CD4-positive, alpha-beta T cell treated with Interleukin-6 for 4 hours (primary cell): Measurements from ENCODE around the gene ANO1.
A peak's percentile ranks its signal among the peaks of the same experiment; 100 is the strongest.

ENCODE experiments used
- DNase-seq: peaks from one replicate; pipeline ENCODE4 v3.0.0-alpha.2; 2020; ENCODE audit warnings: mixed read lengths

Gene ANO1

DNA sequence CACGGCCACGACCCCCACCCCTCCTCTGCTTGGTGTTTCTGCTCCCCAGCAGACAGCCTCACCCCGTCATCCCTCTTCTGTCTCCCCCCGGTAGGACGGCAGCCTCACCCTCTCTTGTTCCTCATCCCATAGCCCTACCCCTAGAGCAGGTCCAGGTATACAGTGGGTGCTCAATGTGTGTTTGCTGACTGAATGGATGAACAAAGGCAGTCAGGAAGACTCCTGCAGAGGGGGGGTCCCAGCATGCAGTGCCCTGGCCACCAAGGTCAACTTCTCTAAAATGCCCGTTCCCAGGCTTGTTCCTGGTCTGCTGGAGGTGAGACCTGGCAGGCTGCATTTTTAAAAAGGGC lies 90.3 kb downstream of the ANO1 start:
- DNase-seq, result no peak

- no peak for DNase-seq
Measured at GRCh38 chr11:70169127-70169526, 91.0 kb downstream of the ANO1 start.

DNA sequence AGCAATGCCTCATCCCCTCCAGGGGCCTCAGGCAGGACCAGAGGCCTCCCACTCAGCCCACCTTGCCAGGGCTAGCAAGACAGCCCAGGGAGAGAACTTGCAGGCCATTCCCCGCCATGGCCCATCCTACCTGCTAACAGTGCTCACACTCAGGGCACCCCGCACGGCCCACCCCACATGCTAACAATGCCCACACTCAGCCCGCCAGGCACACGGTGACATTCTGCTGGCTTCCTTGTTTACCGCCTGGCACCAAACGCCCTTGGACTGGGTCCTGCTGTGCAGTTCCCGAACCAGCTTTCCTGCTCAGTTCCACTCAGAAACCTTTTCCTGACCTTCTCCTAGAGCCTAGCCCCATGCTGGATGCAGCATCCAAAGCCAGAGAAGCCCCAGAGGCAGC lies 91.5 kb downstream of the ANO1 start:
- no peak for DNase-seq

DNA sequence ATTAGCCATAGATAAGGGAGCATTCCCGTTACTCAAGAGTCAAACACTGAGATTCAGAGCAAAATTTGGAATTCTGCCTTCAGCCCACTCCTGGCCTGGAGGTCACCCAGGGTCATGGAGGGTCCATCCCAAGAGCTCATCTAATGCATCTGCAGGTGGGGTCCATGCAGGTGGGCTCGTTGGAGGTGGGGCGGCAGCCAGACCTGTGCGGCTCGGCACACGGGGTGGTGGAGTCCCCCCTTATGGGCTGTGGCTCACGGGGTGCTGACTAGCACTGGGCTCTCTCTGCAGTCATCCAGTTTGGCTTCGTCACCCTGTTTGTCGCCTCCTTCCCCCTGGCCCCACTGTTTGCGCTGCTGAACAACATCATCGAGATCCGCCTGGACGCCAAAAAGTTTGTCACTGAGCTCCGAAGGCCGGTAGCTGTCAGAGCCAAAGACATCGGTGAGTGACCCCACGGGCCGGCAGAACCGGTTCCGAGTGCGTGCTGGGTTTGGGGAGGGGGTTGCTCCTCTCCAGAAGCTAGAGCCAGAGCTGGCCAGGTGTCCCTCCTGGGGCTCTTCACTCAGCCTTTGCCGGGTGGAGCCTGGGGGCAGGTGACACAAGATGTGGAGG lies 92.6 kb downstream of the ANO1 start:
- DNase-seq, result no peak

DNA sequence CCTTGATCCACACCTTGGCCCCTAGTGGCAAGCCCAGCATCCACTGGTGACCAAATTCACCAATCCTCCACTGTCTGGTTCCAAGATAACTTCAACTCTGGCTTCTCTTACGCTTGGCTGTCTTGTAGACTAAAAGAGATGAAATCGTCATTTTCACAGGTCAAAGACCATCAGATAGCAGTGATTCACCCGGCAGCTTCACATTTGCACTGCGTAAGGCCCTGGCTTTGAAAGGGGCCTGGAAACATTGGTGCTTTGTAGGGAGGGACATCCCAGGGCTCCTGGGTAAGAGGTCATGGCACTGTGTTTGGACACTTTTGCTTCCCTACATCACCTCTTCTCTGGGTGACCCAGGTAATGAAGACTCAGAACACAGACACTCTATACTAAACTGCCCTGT lies 94.9 kb downstream of the ANO1 start:
- DNase-seq, result no peak

- DNase-seq, result no peak
Measured at GRCh38 chr11:70174547-70175235, 96.6 kb downstream of the ANO1 start.

- DNase-seq, result no peak
Measured at GRCh38 chr11:70175236-70175698, 97.2 kb downstream of the ANO1 start.

- peak; percentile 46 for DNase-seq
Measured at GRCh38 chr11:70176940-70177689, 99.0 kb downstream of the ANO1 start.

DNA sequence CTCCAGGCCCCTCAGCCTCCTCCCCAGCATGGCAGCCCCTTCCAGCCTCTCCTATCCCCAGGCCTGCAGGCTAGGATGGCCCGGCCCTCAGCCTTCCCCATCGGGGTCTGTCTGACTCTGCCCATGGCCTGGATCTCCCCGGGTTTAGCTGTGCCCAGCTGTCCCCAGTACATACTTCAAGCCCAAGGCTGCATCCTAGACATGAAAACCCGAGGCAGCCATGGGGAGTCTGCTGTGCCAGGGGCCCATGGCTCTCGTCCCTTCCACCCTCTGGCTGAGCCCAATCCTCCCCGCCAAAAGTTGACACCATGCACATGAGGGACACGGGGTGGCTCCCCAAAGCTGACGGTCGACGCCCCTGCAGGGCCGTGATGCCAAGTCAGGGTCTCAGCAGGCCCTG lies 102.8 kb downstream of the ANO1 start:
- DNase-seq, result no peak

GRCh38 chr11:70182266-70182665 lies 104.1 kb downstream of the ANO1 start:
- DNase-seq, result no peak

DNA sequence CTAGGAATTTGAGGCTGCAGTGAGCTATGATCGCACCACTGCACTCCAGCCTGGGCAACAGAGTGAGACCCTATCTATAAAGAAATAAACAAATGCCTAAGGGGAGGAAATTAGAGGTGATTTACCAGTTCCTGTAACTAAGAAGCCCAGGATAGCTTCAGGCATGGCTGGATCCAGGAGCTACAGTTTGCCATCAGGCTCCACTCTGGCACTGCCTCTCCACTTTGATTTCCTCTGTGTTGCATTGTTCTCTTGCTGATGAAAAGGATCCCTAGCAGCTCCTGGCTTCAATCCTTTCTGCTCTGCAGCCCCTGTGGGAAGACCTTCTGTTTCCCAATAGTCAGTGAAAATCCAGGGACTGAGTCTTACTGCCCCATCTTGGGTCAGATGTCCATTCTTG lies 104.9 kb downstream of the ANO1 start:
- no peak for DNase-seq

- DNase-seq, result no peak
Measured at GRCh38 chr11:70183483-70184176, 105.5 kb downstream of the ANO1 start.

DNA sequence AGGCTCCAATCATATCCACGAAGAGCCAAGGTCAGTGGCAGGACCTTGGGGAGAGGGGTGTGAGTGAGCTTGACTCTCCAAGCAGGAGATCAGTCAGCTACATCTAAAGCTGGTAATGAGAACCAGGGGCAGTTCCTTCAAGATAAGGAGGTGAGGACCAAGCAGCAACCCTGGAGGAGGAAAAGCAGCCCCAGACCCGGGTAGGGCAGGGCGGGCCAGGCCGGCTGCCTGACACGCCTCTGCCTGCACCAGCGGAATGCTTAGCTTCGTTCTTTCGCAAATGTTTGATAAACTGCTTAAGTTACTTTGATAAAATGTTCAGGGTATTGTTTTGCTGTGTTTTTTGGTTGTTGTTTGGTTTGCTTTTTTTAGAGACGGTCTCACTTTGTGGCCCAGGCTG lies 106.3 kb downstream of the ANO1 start:
- DNase-seq, result no peak

DNA sequence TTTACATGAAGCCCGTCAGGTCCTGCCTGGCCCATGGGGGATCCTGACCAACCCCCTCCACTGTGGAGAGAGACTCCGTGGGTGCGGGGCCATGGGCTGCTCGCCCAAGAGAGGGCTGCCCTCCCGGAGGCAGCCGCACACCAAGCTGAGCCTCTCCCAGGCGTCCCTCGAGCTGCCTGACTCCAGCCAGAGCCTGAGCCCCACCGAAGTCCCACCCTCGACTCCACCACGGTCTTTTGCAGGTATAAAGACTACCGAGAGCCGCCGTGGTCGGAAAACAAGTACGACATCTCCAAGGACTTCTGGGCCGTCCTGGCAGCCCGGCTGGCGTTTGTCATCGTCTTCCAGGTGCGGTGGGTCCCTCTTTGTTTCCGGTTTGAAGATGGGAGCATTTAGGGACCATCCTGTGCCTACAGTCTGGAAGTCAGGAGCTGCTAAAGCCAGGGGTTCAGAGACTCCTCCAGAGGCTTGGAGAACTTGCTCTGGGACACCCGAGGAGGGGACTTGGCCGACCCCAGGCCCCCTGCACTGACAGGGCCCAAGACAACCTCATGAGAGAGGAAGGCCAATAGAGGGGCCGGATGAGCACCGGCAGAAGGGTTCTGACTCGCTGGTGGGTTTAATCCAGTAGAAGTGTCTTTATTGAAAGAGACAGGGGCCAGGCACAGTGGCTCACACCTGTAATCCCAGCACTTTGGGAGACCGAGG lies 107.4 kb downstream of the ANO1 start:
- DNase-seq, result no peak

- no peak for DNase-seq
Measured at GRCh38 chr11:70186420-70186819, 108.3 kb downstream of the ANO1 start.

DNA sequence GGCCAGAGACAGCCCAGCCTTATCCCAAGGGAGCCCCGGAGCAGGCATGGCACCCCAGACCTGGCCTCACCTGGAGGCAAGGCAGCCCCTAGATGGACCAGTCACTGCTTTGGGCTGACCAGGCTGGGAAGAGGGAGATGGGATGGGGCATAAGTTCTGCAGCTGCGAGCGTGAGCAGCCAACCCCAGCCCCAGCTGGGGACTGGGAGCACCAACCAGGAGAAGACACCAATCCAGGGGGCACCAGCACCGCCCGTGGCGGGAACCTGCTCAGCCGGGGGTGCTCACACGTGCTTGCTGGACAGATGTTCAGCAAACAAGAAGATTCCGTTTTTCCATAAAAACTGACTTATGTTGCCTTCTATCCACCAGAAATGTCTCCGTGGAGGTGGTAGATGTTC lies 108.8 kb downstream of the ANO1 start:
- DNase-seq, result no peak

GRCh38 chr11:70187771-70188170 lies 109.7 kb downstream of the ANO1 start:
- DNase-seq, result no peak

DNA sequence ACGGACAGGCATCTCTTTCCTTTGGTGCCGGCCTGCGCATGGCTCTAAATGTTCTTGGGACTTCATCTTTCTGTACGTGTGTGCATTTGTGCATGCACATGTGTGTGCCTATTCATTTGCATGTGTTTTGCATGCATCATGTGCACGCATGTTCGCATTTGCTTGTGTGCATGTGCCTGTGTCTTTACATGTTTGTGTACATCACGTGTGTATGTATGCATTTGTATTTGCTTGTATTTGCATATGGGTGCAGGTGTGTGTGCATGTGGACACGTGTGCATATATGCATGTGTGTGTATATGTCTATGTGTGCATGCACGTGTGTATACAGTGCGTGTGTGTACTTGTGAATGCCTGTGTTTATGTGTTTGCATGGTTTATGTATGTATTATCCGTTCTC lies 111.5 kb downstream of the ANO1 start:
- no peak for DNase-seq

DNA sequence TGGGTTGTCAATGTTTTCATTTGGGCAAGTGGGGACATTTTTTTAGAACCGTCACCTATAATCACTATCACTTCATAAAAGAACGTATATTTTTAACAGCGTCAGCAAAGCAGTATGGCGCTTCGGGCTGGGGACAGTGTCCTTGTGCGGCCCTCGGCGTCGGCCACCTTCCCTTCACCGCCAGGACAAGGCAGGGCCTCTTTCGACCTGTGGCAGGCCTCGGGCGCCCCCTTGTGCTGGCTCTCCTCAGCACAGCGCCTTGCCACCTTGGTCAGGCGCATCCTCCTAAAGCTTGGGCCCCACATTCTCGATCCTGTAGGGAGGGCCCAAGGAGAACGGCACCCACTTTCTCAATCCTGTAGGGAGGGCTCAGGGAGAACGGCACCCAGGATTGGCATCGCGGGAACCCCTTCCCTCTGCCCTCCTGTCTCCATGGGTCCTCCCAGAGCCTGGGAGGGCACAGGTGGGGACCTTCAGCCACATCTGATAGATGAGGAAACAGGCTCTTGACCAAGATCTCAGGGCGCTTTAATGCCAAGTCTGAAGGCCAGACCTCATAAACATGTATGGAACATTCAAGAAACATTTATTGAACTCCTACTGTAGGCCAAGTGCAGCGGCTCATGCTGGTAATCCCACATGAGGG lies 113.5 kb downstream of the ANO1 start:
- peak; percentile 66 for DNase-seq

- DNase-seq, result no peak
Measured at GRCh38 chr11:70192666-70193410, 114.7 kb downstream of the ANO1 start.

DNA sequence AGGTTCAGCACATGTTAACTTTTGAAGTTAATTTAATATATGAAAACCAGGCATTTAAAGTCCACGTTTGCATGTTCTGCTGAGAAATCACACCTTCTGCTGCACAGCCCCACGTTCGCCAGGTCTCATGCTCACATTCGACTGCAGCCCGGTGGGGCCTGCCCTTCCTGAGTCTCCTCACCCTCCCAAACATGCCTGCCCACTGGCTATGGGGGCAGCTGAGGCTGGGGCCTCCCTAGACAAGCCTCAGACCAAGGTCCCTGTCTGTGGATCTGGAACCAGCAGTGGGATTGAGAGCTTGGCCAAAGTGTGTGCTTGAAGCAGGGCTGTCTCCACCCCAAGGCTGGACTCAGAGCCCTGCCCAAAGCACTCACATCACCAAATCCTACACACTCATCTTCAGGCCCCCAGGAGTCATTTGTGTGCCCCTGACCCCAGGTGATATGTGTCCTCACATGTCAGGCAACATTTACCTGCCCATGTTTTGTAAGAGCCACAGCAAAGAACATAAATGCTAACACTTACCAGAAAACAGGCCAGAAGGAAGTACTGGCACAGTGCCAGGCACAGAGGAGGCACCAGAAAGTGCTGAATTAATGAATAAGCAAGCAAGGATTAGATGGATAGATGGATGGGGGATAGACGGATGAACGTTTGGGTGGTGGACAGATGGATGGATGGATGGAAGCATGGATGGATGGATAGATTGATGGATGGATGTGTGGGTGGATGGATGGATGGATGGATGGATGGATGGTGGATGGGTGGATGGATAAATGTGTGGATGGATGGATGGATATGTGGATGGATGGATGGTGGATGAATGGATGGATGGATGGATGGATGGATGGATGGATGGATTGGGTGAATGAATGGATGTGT lies 115.5 kb downstream of the ANO1 start:
- DNase-seq, result no peak
